Motor neuron (in vitro differentiated cells): ENCODE measurements around the gene QRICH2. TPM values are rescaled to one million over a fixed set of nuclear protein-coding genes. Genes with fewer than 3 reads are reported as not detected.
A peak's percentile ranks its signal among the peaks of the same experiment; 100 is the strongest.
"Not testable (repeated sequence)": the region's sequence is repeated elsewhere in the genome, so short reads cannot be mapped to it uniquely, and the experiment has no call there.

Experiments used
- ATAC-seq, 8 experiments: fragments of 200-7000 bp; cut with Tn5 transposase; replicated peaks in 6 of 8; 2 replicates each; pipeline ENCODE4 v1.8.0; 2021; ENCODE audit warnings: mild to moderate bottlenecking in 8 of 8, moderate library complexity in 8 of 8
- H3K27ac ChIP-seq, 2 donors: fragments of 250-450 bp; sonication (Bioruptor Pico); 2 replicates each; pipeline ENCODE4 v1.9.0; 2021; ENCODE audit warnings: antibody characterized with exemption in 2 of 2, mild to moderate bottlenecking in 2 of 2, moderate library complexity in 1 of 2
- H3K4me1 ChIP-seq, 2 donors: fragments of 250-450 bp; sonication (Bioruptor Pico); replicated peaks in 1 of 2; 2 replicates each; pipeline ENCODE4 v1.6.1; 2021; ENCODE audit warnings: antibody characterized with exemption in 2 of 2, mild to moderate bottlenecking in 2 of 2, moderate library complexity in 1 of 2
- H3K4me3 ChIP-seq, 5 donors: fragments of 250-450 bp; sonication (Bioruptor Pico); 2 replicates each; pipeline ENCODE4 v1.9.0; 2021; ENCODE audit warnings: antibody characterized with exemption in 5 of 5, mild to moderate bottlenecking in 5 of 5, moderate library complexity in 4 of 5
- WGBS, 10 experiments: fragments of 450-650 bp; shearing (Covaris generic); methylation state at CpG; one replicate each; pipeline ENCODE4 v1.0.0; 2022; 5-methylcytosine and 5-hydroxymethylcytosine counted together
- in situ Hi-C, 9 experiments: fragments of 400-800 bp; cut with MboI; loops; one replicate each; pipeline ENCODE4 v1.15.0; 2021; ENCODE audit warnings: low sequenced_read_pairs in 9 of 9, low pct_unique_long_range_greater_than_20kb in 2 of 9; ENCODE audit not compliant: unreplicated experiment in 9 of 9
- total RNA-seq, 8 experiments: library from RNA; unstranded; fragments of 300-600 nt; gene quantifications; 2 replicates each; pipeline versions ENCODE4 v1.2.3 to v1.2.4, GENCODE V29; 2022

The QRICH2 gene
- total RNA-seq, 8 experiments from 2014 or later = 2.8 to 9.3 (median 3.6) TPM

- H3K27ac ChIP-seq, H3K4me3 ChIP-seq, in situ Hi-C loops: not testable (repeated sequence)
- H3K4me1 ChIP-seq = peaks cover 22 to 25% of the 10 kb centered on the region in 2 donors
- ATAC-seq = peak in 1 of 8 experiments; percentile 59
- 17 to 92% (median 86%) methylated on average over 1 to 11 of the region's 19 CpGs; no CpG with 5 or more reads in 2 of the 10 experiments for WGBS, 10 experiments
Measured at GRCh38 chr17:76256430-76257050, 51.5 kb downstream of the QRICH2 start.

GRCh38 chr17:76255801-76256429 is 52.2 kb downstream of the QRICH2 start:
- no peak overlapping the region for H3K27ac ChIP-seq
- H3K4me3 ChIP-seq = no peak overlapping the region
- peaks cover 22 to 25% of the 10 kb centered on the region in 2 donors for H3K4me1 ChIP-seq
- no peak for ATAC-seq
- WGBS, 10 experiments = 38 to 100% (median 80%) methylated on average over 1 to 4 of the region's 6 CpGs; no CpG with 5 or more reads in 4 of the 10 experiments
- in situ Hi-C loops = no loop called here

GRCh38 chr17:76254275-76254674 is 53.8 kb downstream of the QRICH2 start:
- Histone ChIP-seq H3K27ac (no peak overlapping the region), H3K4me1 (peaks cover 11 to 13% of the 10 kb centered on the region in 2 donors), H3K4me3 (no peak overlapping the region)
- 57 to 100% (median 87%) methylated on average over 1 to 5 of the region's 5 CpGs; no CpG with 5 or more reads in 1 of the 10 experiments for WGBS, 10 experiments
- ATAC-seq = no peak
- in situ Hi-C loops = no loop called here

GRCh38 chr17:76253841-76254240 is 54.2 kb downstream of the QRICH2 start:
- 60 to 93% (median 77%) methylated on average over 1 to 6 of the region's 7 CpGs; no CpG with 5 or more reads in 2 of the 10 experiments for WGBS, 10 experiments
- in situ Hi-C loops = no loop called here

GRCh38 chr17:76252967-76253766 is 54.9 kb downstream of the QRICH2 start:
- H3K27ac ChIP-seq, ATAC-seq, in situ Hi-C loops, H3K4me1 ChIP-seq, H3K4me3 ChIP-seq: not testable (repeated sequence)
- WGBS, 10 experiments = 71 to 100% (median 89%) methylated on average over 1 to 14 of the region's 23 CpGs; no CpG with 5 or more reads in 1 of the 10 experiments

More at GRCh38 chr17:76253841-76254240, 54.2 kb downstream of the QRICH2 start:
- H3K27ac ChIP-seq = no peak overlapping the region
- no peak for ATAC-seq
- no peak overlapping the region for H3K4me3 ChIP-seq
- peaks cover 7 to 10% of the 10 kb centered on the region in 2 donors for H3K4me1 ChIP-seq

- Histone ChIP-seq H3K4me1 (peaks cover 5 to 6% of the 10 kb centered on the region in 2 donors), H3K4me3 (no peak overlapping the region), H3K27ac (no peak overlapping the region)
- WGBS, 10 experiments = 7 to 93% (median 64%) methylated on average over 3 to 9 of the region's 11 CpGs
- peak in 5 of 8 experiments; percentile 24 to 97 (median 46) for ATAC-seq
- in situ Hi-C loops = no loop called here
Measured at GRCh38 chr17:76252040-76252954, 55.8 kb downstream of the QRICH2 start.

GRCh38 chr17:76251478-76252039 is 56.5 kb downstream of the QRICH2 start:
- ATAC-seq = no peak
- no peak overlapping the region for H3K27ac ChIP-seq
- WGBS, 10 experiments = 62 to 100% (median 92%) methylated on average over 1 to 7 of the region's 8 CpGs; no CpG with 5 or more reads in 2 of the 10 experiments
- H3K4me1 ChIP-seq = peaks cover 7 to 10% of the 10 kb centered on the region in 2 donors
- in situ Hi-C loops = no loop called here
- H3K4me3 ChIP-seq = no peak overlapping the region

GRCh38 chr17:76250141-76250540 is 57.9 kb downstream of the QRICH2 start:
- 81 to 100% (median 95%) methylated on average over 1 to 4 of the region's 6 CpGs; no CpG with 5 or more reads in 4 of the 10 experiments for WGBS, 10 experiments
- no peak overlapping the region for H3K4me3 ChIP-seq
- peaks cover 10% of the 10 kb centered on the region in 2 donors for H3K4me1 ChIP-seq
- no peak overlapping the region for H3K27ac ChIP-seq
- no peak for ATAC-seq
- in situ Hi-C loops = no loop called here

GRCh38 chr17:76248013-76248782 is 59.9 kb downstream of the QRICH2 start:
- no peak overlapping the region for H3K4me3 ChIP-seq
- H3K4me1 ChIP-seq = peaks cover 4 to 8% of the 10 kb centered on the region in 2 donors
- peak in 1 of 8 experiments; percentile 34 for ATAC-seq
- no peak overlapping the region for H3K27ac ChIP-seq
- in situ Hi-C loops = no loop called here
- WGBS, 10 experiments = 65 to 100% (median 79%) methylated on average over 1 to 9 of the region's 11 CpGs; no CpG with 5 or more reads in 1 of the 10 experiments

- 78 to 100% (median 95%) methylated on average over 1 to 8 of the region's 8 CpGs; no CpG with 5 or more reads in 6 of the 10 experiments for WGBS, 10 experiments
- ATAC-seq = no peak
- no peak overlapping the region for H3K4me3 ChIP-seq
- H3K4me1 ChIP-seq = peaks cover 4 to 5% of the 10 kb centered on the region in 2 donors
- in situ Hi-C loops = no loop called here
- no peak overlapping the region for H3K27ac ChIP-seq
Measured at GRCh38 chr17:76247304-76247703, 60.8 kb downstream of the QRICH2 start.
